C4-2B (cell line): ENCODE data around the gene CHCHD6.

Source experiments
- CTCF ChIP-seq: fragments of 450-650 bp; conservative IDR thresholded peaks from 2 replicates; pipeline ENCODE4 v1.5.1; 2017; ENCODE audit warnings: mild to moderate bottlenecking
- ZFX ChIP-seq: fragments of 450-650 bp; IDR thresholded peaks from 2 replicates; pipeline ENCODE4 v1.6.1; 2017

GRCh38 chr3:126957776-126958637, 254.0 kb downstream of the CHCHD6 start:
- TF ChIP-seq CTCF (no peak), ZFX (no peak)
